HG03521 (cell line): ENCODE measurements around the gene CUL3.
"Not testable (repeated sequence)": the region's sequence is repeated elsewhere in the genome, so short reads cannot be mapped to it uniquely, and the experiment has no call there.

Experiments used
- ATAC-seq: cut with Tn5 transposase; IDR thresholded peaks from one replicate; pipeline ENCODE4 v1.9.1; 2021; ENCODE audit warnings: mild to moderate bottlenecking, moderate library complexity; ENCODE audit not compliant: unreplicated experiment

CUL3 gene

DNA sequence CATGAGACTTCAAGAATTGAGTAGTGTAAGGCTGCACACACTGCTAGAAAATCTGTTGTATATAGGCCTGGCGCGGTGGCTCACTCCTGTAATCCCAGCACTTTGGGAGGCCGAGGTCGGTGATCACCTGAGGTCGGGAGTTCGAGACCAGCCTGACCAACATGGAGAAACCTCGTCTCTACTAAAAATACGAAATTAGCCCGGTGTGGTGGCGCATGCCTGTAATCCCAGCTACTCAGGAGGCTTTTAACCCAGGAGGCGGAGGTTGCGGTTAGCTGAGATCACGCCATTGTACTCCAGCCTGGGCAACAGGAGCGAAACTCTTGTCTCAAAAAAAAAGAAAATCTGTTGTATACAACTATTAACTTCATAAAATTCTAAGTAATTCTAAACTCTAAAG lies 2.1 kb downstream of the CUL3 start:
- ATAC-seq: not testable (repeated sequence)

DNA sequence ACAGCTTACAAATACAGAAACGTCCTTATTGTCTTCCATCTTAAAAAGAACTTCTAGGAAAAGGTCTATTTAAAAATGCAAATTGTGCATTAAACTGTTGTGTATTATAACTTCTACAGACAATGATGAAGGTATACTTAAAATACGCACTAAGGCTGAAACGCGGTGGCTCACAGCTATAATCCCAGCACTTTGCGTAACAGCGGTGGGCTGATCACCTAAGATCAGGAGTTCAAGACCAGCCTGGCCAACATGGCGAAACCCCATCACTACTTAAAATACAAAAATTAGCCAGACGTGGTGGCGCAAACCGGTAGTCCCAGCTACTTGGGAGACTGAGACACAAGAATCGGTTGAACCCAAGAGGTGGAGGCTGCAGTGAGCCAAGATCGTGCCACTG lies 4.9 kb downstream of the CUL3 start:
- no peak for ATAC-seq

DNA sequence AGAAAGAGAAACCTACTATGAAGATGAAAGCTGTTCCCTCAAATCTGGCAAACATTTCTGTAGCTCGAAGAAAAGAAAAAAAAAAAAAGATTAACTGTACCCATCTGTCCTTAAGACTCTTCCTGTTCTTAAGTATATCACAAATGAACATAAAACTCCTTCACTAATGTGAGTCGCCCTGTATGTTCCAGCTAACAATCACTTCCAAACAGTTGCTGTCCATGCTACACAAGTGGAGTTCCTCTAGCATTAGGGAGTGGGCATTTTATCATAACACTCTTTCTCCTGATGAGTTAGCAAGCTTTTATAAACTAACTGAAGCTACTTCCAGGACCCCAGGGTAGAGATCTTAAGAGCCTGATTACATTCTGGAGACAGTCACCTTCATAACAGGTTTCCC lies 5.8 kb downstream of the CUL3 start:
- ATAC-seq: no peak

DNA sequence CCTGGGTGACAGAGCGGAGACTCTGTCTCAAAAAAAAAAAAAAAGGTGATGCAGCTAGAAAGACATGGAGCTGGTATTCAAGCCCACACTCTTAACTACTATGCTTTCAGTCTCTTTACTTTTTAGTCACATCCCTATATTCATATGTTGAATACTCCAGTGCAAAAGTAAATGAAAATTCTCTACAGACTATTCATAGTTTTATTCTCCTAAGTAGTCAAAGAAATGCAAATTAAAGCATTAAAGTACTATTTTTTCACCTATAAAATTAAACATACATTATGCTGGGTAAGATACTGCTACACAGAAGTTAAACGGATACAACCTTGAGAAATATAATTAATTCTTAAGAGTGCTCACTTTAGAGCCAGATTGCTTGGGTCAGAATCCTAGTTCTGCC lies 7.6 kb downstream of the CUL3 start:
- ATAC-seq: no peak

DNA sequence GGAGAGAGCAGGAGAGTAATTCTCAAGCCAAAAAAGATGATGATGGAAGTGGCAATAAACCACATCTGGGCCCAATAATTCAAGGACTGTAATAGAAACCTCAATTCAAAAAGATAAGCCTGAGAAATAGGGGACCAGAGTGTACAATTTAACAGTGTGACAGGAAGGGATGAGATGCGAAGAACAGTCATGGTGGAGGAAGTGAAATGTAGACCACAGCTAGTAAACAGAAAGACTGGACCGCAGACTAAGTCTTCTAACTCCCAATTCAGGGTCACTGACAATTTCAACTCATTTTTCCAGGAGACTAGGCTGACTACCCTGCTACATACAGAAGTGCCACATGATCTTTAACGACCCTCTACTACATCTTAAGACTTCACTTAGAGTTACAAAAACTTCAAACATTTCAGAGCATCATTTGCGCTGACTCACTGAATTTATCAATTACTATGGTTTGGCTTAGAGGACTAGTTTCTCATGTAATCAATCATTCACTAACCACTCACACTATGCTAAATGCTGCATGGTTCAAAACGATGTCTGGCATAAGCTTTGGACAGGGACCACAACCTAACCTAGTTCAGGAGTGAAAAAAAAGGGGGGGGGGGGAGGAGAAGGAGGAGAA lies 9.0 kb downstream of the CUL3 start:
- ATAC-seq: peak; percentile 82

DNA sequence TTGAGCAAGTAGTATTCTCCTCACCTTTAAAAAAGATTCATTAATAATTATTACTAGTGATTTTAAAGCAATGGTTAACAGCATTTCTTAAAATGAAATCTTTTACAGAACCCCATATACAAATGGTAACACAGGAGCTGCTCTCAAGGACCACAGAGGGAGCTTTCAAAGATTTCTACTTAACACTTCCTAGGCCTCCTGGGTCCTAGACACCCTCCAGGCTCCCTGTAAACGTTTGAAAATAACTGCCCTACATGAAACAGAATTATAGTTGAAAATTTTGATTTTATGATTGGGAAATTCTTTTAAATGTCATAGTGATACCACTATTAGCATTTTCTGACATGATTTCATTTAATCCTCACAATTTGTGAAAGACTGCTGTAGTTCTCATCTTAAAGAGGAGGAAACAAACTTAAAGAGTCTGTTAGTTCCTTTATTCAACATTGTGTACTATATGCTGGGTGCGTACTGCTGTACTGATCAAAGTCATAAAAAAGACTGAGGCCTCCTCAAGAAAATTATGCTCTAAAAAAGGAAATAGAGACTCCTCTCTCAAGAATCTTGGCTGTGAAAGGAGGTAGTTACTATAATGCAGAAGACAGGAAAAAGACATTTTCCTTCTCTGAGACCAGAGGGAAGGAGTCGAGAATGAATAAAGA lies 10.6 kb downstream of the CUL3 start:
- no peak for ATAC-seq

DNA sequence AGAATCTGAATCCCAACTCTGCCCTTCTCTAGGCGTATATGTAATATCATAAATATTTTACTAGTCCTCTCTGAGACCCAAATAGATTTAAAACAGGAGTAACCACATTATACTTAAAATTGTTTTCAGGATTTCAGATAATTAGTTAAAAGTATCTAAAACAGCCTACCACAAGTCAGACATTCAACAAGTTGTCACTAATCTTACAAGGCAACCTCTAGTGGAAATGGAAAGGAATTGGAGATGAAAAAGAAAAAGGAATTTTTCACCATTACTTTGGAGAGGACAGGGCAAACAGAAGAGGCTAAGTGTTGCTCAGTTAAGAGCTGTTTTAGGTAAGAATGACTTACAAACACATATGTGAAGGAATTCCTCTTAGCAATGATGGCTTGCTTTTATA lies 11.4 kb downstream of the CUL3 start:
- ATAC-seq: no peak

DNA sequence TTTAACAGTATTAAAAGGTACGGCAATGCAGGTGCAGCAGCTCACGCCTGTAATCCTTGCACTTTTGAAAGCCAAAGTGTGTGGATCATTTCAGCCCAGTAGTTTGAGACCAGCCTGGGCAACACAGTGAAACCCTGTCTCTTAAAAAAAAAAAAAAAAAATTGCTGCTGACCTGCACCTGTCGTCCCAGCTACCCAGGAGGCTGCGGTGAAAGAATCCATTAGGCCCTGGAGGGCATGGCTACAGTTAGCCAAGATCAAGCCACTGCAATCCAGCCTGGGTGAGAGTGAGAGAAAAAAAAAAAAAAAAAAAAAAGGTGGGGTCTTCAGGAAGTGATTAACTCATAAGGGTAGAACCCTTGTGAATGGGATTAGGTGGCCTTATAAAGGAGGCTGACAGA lies 12.8 kb downstream of the CUL3 start:
- ATAC-seq: no peak

DNA sequence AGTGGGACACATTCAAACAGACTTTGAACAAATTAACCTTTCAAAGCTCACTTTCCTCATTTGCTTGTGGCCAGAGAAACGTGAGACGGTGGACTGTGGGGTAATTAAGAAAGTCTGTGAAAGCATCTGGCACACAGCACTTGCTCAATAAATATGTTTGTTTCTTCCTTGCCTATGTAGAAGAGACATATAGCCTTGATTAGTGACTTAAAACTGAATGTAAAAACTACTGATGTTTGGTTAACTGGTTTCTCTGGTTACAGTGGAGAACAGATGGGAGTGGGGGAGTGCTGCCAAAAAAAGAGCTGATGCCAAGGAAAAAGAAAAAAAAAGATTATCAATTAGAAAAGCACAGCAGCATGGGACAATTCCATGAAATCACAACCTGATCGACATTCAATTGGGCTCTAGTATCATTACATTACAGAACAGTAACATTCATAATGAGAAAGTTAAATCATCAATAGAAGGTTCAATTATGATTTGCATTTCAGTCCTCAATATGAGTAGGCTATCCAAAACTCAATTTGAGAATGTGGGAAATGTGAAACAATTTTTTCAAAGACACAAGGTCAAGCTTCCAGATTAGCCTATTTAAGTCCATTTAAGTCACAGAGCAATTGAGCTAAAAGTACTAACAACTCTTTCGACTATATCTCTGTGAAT lies 14.7 kb downstream of the CUL3 start:
- ATAC-seq: no peak

DNA sequence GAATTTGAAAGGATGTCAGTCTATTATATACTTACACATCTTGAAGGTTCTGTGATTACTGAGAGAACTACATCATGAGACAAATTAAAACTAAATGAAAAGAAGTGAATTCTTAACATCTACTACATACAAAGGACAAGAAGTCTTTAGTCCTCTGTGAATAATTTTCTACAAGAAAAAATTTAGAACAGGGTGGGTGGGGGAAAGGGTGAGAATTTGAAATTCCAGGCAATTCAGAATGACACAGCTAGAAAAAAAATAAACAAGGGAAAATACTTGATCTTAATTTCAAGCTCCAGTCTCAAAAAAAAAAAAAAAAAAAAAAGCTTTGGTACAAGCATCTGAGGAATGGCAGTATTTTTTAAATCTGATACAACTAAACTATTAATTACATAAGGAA lies 15.5 kb downstream of the CUL3 start:
- no peak for ATAC-seq

DNA sequence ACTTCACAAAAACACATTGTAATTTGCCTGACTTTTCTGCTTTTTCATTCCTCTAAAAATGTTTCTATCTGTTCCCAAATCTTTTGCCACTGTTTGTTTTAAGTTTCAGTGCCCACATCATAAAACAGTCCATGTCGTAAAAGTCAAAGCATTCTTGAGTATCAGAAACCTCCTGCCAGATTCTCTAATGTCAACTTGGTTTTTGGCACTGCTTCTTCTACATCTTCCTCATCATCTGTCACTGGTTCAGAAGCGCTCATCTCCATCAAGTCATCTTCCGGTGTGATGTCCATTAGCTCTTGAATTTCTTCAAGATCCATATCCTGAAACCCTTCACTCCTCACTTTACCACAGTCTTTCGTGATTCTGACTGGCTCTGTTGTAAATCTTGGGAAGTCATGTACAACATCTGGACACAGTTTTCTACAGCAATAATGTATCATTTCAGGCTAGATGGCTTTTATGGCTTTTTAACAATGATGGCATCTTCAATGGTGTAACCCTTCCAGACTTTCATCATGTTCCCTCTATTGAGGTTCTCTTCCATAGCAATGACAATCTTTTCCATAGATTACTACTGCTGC lies 19.6 kb downstream of the CUL3 start:
- ATAC-seq: no peak

DNA sequence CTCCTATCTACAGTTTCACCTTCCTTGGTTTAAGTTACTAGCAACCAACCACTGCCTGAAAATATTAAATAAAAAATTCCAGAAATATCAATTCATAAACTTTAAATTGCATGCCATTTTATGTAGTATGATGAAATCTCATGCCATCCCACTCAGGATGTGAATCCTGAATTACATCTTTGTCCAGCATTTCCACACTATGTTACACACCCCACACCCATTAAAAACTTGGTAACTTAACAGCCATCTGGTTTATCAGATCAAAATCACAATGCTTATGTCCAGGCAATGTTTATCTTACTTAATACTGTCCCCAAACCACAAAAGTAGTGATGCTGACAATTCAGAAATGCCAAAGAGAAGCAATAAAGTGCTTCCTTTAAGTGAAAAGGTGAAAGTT lies 21.6 kb downstream of the CUL3 start:
- ATAC-seq: no peak

DNA sequence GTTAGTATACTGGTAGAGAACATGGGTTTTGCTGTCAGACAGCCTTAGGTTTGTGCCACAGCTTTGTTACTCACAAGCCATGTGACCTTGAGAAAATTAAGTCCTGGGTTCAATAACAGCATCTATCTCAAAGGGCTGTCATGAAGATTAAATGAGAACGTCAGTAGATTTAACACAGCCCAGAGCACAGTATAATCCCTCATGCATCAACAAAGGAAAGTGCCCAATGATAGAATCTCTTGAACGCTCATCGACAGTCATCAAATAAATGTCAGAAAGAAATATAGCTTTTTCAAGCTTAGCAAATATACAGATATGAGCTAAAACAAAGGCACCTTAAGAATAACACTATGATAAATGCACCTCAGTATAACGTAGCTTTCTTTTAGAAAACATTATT lies 22.3 kb downstream of the CUL3 start:
- no peak for ATAC-seq

DNA sequence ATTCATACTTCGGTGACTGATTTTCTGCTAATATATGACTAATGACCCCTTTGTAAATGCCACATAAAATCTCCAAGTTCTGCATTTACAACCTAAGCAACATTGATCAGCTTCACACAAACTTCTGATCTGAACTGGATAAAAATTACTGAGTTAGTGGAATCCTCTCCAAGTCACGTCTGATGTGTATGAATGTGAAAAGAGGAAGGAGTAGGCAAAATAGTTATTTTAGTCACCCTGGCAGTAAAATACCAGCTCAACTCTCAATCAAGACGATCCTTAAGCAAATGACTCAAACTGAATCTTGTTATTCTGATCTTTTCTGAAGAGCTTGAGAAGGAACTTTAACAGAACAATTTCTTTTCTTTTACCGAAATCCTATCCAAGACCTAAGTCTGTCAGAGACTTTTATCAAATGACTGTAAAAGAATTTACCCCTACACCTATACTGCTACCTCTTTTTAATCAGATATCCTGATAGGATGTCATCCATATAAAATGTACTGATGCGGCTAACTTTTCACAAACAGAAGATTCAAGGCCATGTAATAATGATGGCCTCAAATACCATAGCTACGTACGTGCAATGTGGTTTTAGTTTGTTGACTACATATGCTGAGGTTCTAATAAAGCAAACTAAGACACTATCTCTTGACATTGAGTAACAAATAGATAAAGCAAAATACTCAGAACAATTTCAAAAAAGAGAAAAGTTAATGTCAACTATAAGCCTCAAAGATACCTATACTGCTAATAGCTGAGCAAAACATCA lies 23.7 kb downstream of the CUL3 start:
- no peak for ATAC-seq

DNA sequence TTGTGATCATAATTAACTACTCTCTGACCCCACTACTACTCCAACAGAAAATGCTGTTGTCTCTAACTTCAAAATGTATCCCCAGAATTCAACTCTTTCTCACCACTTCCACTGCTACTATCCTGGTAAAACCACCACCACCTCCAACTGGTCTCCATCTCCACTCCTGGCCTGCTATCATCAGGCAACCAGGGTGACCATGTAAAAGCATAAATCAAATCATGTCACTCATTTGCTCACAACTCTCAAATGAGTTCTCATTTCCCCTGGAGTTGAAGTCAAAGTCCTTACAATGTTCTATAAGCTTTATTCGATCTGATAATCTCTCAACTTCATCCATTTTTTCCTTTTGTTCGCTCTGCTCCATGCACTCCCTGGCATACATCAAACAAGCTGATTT lies 24.6 kb downstream of the CUL3 start:
- ATAC-seq: no peak

DNA sequence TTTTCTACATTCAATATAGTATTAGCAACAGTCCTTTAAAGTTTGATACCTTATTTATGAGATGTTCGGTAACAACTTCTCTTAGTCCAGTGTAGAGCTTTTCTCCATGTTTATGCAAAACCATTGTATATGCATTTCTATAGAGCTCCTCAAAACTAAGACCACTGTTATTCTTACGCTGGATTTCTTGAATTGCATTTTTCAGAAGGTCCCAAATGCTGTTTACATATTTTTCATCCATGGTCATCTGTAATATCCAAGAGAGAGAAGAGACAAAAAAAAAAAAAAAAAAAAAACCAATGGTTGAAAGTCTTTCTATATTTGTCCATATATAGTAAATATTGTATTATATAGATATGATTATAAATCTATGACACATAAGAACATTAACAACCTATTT lies 27.6 kb downstream of the CUL3 start:
- no peak for ATAC-seq

DNA sequence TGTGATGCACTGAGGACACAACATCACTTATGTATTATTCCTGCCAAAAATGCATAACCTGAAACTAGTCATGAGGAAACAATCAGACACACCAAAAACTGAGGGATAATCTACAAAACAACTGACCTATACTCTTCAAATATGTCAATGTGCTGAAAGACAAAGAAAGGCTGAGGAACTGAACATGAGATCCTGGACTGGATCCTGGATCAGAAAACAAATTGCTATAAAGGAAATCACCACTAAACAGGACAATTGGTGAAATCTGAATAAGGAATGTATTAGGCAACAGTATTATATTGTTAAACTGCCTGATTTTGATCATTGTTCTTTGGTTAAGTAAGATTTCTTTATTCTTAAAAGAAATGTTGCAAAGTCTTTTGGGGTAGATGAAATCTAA lies 28.8 kb downstream of the CUL3 start:
- no peak for ATAC-seq

DNA sequence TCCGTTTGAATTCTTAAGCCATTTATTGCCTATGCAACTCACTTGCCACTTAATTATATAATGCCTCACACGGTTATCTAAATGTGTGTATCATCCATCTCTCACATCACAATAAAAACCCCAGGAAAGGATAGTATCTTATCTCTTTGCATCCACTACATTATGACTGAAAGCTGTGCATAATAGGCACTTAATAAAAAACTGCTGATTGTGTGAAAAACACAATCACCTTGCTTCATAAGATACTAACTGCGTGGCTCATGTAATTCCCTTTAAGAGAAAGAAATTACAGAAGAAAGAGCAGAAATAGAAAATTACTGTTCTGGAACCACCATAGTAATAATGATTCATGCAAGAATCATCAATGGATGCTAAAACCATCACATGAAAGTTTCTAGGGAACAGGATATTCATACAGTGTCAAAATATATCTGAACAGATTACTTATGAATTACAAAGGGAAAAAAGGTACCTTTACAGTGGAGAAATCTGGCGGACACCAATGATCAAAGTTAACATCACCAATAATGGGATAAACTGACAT lies 29.3 kb downstream of the CUL3 start:
- no peak for ATAC-seq

DNA sequence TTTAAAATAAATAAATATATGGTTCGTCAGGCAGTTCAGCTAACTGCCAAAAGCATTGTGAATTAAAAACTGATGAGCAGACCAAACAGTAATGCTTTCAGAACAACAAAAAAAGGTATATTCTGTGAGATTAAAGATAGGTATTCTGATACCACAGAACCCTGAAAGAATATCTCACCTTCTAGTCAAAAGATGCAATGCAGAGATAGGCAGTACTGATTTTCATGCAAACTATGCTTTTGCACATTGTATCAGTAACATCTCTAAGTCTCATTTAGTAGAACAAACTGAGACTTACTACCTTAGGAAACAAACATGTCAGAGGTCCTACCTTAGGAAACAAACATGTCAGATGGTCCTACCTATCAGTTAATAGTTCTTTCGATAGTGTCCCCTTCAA lies 32.4 kb downstream of the CUL3 start:
- ATAC-seq: no peak

DNA sequence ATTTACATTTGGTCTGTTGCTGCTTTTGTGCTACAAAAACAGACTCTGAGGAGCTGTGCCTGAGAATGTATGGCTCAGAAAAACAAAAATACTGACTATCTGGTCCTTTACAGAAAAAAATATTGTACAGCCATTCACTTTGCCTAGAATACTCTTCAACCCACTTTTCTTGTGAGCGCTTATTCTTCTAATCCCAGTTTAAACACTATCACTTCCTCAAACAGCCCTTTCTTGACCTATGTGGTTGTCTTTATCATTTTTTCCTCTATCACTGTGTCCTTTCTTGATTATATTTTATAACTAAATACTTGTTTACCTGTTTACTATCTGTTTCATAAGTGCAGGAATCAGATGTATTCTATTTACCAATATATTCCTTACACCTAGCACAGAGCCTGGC lies 33.5 kb downstream of the CUL3 start:
- ATAC-seq: no peak

DNA sequence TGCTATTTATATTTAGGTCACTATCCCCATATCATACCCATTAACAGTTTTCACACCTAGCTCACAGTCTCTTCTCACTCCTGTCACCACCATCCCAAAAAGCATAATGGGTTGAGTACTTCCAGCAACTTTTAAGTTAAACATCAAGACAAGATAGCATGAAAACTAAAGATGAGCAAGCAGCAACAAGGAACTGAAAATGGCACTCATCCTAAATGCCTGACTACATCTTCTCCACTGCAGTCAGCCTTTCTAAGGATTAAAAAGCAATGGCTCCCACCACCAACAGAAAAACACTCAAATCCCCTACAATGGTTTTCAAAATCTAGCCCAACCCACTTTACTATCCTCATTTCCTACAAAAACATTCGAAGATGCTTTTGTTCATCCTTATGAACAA lies 38.2 kb downstream of the CUL3 start:
- no peak for ATAC-seq
